Stomach (tissue), 9 donors: Measurements from ENCODE around the gene ETS1. TPM values are rescaled to one million over a fixed set of nuclear protein-coding genes. Genes with fewer than 3 reads are reported as not detected.
A peak's percentile ranks its signal among the peaks of the same experiment; 100 is the strongest.

Source experiments
- DNase-seq, 2 donors: peaks; one replicate each; pipeline versions ENCODE4 v3.0.0 to v3.0.0-alpha.2; 2013 to 2019
- H3K27ac ChIP-seq, 5 donors: fragments of 200-600 bp in 4 of 5; sonication (generic) in 4 of 5; one replicate each; pipeline ENCODE4 v1.5.1; 2013 to 2019; ENCODE audit warnings: mild to moderate bottlenecking in 1 of 5, moderate library complexity in 1 of 5
- H3K27me3 ChIP-seq, 3 donors: fragments of 200-600 bp; sonication (generic); one replicate each; pipeline ENCODE4 v1.5.1; 2017 to 2019; ENCODE audit warnings: mixed run types in 1 of 3
- H3K36me3 ChIP-seq, 4 donors: fragments of 200-600 bp; sonication (generic); 1 replicate in 3 of 4; 2 replicates in 1 of 4; pipeline ENCODE4 v1.5.1; 2016 to 2019
- H3K4me1 ChIP-seq, 4 donors: fragments of 200-600 bp; sonication (generic); one replicate each; pipeline ENCODE4 v1.5.1; 2016 to 2019
- H3K4me3 ChIP-seq, 4 donors: fragments of 200-600 bp; sonication (generic) in 3 of 4; one replicate each; pipeline ENCODE4 v1.5.1; 2016 to 2019; ENCODE audit warnings: mild to moderate bottlenecking in 1 of 4
- H3K9me3 ChIP-seq, 4 donors: fragments of 200-600 bp; sonication (generic); one replicate each; pipeline ENCODE4 v1.5.1; 2016 to 2019
- EP300 ChIP-seq: sonication (generic); formaldehyde crosslinking; IDR thresholded peaks from one replicate; pipeline ENCODE4 v1.6.1; 2017; ENCODE audit warnings: antibody characterized with exemption
- POLR2A ChIP-seq, 4 donors: fragments of 450-650 bp; IDR thresholded peaks; one replicate each; pipeline ENCODE4 v1.6.1; 2016; ENCODE audit warnings: antibody characterized with exemption in 4 of 4, control low read depth in 2 of 4, mild to moderate bottlenecking in 1 of 4, moderate library complexity in 1 of 4
- POLR2AphosphoS5 ChIP-seq, 3 donors: sonication (generic); formaldehyde crosslinking; IDR thresholded peaks; one replicate each; pipeline ENCODE4 v1.6.1; 2016; ENCODE audit warnings: antibody characterized with exemption in 3 of 3
- WGBS, 5 donors: extraction: QIAGEN DNeasy Blood & Tissue Kit in 3 of 5; methylation state at CpG; one replicate each; pipeline versions ENCODE4 v1.1.5 to v1.1.7; 2013 to 2018; 5-methylcytosine and 5-hydroxymethylcytosine counted together
- intact Hi-C: fragments of 100-400 bp; cut with DNase I; formaldehyde crosslinking; loops from one replicate; pipeline ENCODE4 v1.15.1; 2023; ENCODE audit warnings: low total_unique reads
- polyA plus RNA-seq, 3 donors: library from polyadenylated mRNA; stranded (reverse); fragments of 200-250 nt; gene quantifications; one replicate each; pipeline ENCODE4 v1.2.3, GENCODE V29; 2013
- total RNA-seq, 5 donors: library from RNA; depleted of rRNA; stranded (reverse); fragments of >200 nt; gene quantifications; one replicate each; pipeline versions ENCODE4 v1.1.0 to v1.2.3, GENCODE V29; 2014 to 2016
- TF ChIP-seq, protein P1 (sequence below), 7 experiments: fragments of 450-650 bp in 4 of 7; fragments of 200-600 bp in 3 of 7; sonication (generic) in 3 of 7; IDR thresholded peaks; one replicate each; pipeline ENCODE4 v1.5.1; 2016 to 2019; ENCODE audit warnings: antibody characterized with exemption in 7 of 7, control low read depth in 2 of 7, mild to moderate bottlenecking in 1 of 7
- donor health status: healthy with polysubstance abuse.
- donor health status: Bipolar disorder and iron deficiency.
- donor health status: healthy.

Gene ETS1
- total and polyA plus RNA-seq, 8 donors, result 7.0 to 72.5 (median 22.5) TPM

DNA sequence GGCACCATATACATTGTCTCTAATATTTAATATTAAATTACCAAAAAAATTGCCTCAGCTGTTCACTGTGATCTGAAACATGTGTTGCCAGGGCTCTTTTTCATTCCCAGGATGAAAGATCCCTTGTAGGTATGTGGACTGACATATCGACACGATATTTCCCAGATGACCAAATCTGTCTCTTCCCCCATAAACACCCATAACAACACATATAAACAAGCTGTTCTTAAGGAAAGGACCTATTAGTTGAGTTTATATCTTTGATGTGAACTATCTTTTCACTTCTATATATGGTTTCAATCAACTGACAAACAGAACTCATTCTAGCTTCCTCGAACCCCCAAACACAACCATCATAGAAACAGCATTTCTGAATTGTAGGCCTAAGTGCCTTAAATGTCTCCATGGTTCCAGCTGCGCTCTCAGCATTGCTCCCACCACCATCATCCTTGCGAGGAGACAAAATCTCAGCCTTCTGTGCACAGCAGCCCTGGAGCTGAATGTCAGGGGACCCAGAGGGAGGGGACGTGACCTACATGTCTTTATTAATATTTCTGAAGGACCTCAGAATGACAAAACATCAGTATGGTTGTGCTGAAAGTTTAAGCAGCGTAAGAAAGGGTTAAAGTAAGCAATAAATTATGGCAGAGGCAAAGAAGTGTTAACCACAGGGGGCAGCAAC, 67.0 kb downstream of the ETS1 start:
- 54 to 69% (median 62%) methylated on average over 7 of the region's 7 CpGs for WGBS, 5 donors
- no peaks in the 10 kb centered on the region for H3K27me3 ChIP-seq
- peaks cover 44 to 75% (median 61%) of the 10 kb centered on the region in 4 donors for H3K4me1 ChIP-seq
- H3K4me3 ChIP-seq, result peak overlapping the region; percentile 56 to 84 (median 68)
- H3K9me3 ChIP-seq, result no peaks in the 10 kb centered on the region
- no peak for DNase-seq
- no peaks in the 10 kb centered on the region for H3K36me3 ChIP-seq
- no peak for TF ChIP-seq POLR2AphosphoS5 (IDR thresholded peaks at IDR 0.05)
- peak overlapping the region; percentile 43 to 96 (median 93) for H3K27ac ChIP-seq
- intact Hi-C loops, result loop anchor here (10.0 kb wide), 1 partner anchor 104 kb away; no protein-coding TSS in a partner anchor

DNA sequence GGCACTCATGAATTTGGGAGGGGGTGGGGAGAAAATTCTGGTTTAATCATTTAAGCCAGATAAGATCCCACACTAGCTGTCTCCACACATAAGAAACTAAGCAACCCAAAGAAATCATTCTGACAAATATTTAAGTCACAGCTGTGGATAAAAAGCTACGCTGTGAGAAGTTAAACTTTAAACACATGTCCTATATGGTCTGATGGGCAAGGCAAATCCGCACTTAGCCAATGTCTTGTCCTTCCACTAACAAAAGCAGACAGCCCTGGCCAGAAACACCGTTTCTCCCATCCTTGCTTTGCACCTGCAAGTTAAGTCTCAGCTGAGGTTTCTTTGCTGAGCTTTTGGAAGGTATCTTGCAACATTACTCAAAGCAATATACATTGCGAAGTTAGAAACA, 68.0 kb downstream of the ETS1 start:
- Histone ChIP-seq H3K9me3 (no peaks in the 10 kb centered on the region), H3K27me3 (no peaks in the 10 kb centered on the region), H3K4me3 (peak overlapping the region; percentile 56 to 84 (median 68)), H3K27ac (peak overlapping the region in 4 of 5 donors; percentile 92 to 96 (median 94)), H3K4me1 (peaks cover 44 to 83% (median 68%) of the 10 kb centered on the region in 4 donors), H3K36me3 (no peaks in the 10 kb centered on the region)
- TF ChIP-seq EP300 (no peak), POLR2AphosphoS5 (IDR thresholded peaks at IDR 0.05) (no peak), POLR2A (IDR thresholded peaks at IDR 0.05) (no peak)
- TF ChIP-seq, protein P1, sequence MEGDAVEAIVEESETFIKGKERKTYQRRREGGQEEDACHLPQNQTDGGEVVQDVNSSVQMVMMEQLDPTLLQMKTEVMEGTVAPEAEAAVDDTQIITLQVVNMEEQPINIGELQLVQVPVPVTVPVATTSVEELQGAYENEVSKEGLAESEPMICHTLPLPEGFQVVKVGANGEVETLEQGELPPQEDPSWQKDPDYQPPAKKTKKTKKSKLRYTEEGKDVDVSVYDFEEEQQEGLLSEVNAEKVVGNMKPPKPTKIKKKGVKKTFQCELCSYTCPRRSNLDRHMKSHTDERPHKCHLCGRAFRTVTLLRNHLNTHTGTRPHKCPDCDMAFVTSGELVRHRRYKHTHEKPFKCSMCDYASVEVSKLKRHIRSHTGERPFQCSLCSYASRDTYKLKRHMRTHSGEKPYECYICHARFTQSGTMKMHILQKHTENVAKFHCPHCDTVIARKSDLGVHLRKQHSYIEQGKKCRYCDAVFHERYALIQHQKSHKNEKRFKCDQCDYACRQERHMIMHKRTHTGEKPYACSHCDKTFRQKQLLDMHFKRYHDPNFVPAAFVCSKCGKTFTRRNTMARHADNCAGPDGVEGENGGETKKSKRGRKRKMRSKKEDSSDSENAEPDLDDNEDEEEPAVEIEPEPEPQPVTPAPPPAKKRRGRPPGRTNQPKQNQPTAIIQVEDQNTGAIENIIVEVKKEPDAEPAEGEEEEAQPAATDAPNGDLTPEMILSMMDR (IDR thresholded peaks at IDR 0.05), result no peak
- intact Hi-C loops, result no loop called here
- WGBS, 5 donors, result 20 to 44% (median 33%) methylated on average over 4 of the region's 4 CpGs
- DNase-seq, result no peak

DNA sequence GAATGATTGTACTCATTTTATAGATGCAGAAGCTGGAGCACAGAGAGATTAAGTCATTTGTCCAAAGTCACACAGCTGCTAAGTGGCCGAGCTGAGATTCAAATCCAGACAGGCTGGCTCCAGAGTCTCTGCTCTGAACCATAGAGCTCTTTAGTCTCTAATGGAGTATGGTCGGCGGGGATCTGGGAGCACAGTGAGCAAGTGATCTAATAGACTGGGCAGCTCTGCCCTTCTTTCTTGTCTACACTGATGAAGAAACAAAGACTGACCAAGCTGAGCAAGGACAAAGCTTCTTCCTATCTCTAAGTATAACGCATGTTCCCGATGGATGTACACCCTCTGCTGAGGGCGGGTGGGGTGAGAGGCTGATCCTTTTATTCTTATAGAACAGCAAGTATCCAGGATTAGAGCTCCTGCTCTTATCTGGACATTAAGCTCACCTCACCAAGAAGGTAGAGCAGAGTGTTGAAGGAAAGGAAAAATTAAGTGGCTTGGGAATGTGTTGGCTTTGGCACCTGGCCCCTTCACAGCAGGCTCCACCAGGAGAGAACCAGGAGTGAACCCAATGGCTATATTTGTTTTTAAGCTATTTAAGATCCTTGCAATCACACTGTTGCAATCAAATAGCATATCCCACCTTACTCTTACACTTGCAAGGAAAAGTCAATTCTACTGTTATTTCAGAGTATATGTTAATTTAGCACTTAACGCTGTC, 68.7 kb downstream of the ETS1 start:
- TF ChIP-seq, protein P1 (IDR thresholded peaks at IDR 0.05), result no peak
- TF ChIP-seq EP300 (no peak), POLR2A (IDR thresholded peaks at IDR 0.05) (no peak), POLR2AphosphoS5 (IDR thresholded peaks at IDR 0.05) (no peak)
- Histone ChIP-seq H3K4me3 (peak overlapping the region; percentile 56 to 84 (median 68)), H3K36me3 (no peaks in the 10 kb centered on the region), H3K4me1 (peaks cover 41 to 85% (median 67%) of the 10 kb centered on the region in 4 donors), H3K9me3 (no peaks in the 10 kb centered on the region), H3K27me3 (no peaks in the 10 kb centered on the region), H3K27ac (peak overlapping the region; percentile 59 to 96 (median 93))
- no peak for DNase-seq
- intact Hi-C loops, result no loop called here
- WGBS, 5 donors, result 24 to 39% (median 30%) methylated on average over 7 of the region's 7 CpGs

DNA sequence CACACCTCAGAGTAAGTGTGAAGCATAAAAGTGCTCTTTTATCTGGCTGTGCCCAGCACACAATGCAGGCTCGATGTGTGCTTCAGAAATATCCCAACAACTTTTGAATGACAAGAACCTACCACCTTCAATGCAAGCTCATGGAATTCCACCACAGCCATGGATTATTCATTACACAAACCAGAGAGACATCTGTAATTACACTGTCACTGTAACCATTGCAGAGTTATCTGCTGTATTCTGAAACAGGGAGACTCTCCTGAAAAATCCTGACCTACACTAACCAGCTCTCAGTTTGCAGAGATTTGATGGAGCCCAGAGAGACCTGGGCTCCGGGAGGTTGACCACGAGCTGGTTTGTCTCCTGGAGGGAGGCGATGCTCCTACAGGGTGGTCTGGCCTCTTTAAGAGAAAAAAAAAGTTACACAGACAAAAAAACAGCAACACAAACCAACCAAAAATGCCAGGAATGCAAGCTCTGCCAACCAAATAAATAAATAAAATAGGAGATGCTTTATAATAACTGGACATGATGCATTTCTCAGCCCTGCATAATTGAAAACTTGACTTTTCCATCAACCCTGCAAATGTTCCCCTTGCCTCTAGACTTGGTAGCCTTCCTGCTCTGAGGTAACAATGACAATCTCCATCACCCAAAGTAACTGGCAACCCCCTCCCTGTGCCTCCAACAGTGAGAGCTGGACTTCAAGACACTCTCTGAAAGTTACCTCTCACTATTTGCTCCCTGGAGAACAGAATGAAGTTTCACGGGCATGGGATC, 69.7 kb downstream of the ETS1 start:
- Histone ChIP-seq H3K27ac (peak overlapping the region in 4 of 5 donors; percentile 92 to 96 (median 94)), H3K36me3 (peaks cover 0 to 5% (median 2%) of the 10 kb centered on the region in 4 donors), H3K9me3 (no peaks in the 10 kb centered on the region), H3K4me1 (peaks cover 31 to 85% (median 64%) of the 10 kb centered on the region in 4 donors), H3K4me3 (peak overlapping the region; percentile 56 to 84 (median 68)), H3K27me3 (no peaks in the 10 kb centered on the region)
- WGBS, 5 donors, result 48 to 69% (median 64%) methylated on average over 5 of the region's 5 CpGs
- TF ChIP-seq EP300, result no peak
- TF ChIP-seq POLR2AphosphoS5 (IDR thresholded peaks at IDR 0.05), result no peak
- DNase-seq, result no peak
- intact Hi-C loops, result no loop called here

DNA sequence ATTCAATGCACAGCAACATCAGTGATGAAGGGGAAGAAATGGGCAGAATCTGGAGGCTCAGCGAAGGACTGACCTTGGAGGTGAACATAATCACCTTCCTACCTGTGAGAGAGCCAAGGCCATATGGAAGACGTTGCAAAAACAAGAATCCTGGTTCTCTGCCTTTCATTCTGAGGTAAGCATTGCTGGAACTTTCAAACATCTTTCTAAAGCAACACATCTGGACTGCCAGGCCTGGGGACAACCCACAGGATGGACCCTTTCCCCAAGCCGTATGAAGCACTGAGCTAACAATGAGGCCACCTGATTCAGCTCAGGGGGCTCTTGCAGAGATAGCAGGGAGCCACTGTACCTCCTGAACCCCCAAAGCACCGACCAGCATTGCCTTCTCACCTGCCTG, 70.5 kb downstream of the ETS1 start:
- peak overlapping the region; percentile 10 to 84 (median 68) for H3K4me3 ChIP-seq
- 56 to 72% (median 62%) methylated on average over 4 of the region's 4 CpGs for WGBS, 5 donors
- no peak for DNase-seq
- H3K36me3 ChIP-seq, result peaks cover 0 to 10% (median 5%) of the 10 kb centered on the region in 4 donors
- TF ChIP-seq EP300 (no peak), POLR2A (IDR thresholded peaks at IDR 0.05) (no peak)
- H3K9me3 ChIP-seq, result no peaks in the 10 kb centered on the region
- no peaks in the 10 kb centered on the region for H3K27me3 ChIP-seq
- intact Hi-C loops, result no loop called here
- peak overlapping the region in 4 of 5 donors; percentile 92 to 96 (median 94) for H3K27ac ChIP-seq
- H3K4me1 ChIP-seq, result peaks cover 36 to 92% (median 68%) of the 10 kb centered on the region in 4 donors
